ENCODE measurements around the gene PRADC1.
A peak's percentile ranks its signal among the peaks of the same experiment; 100 is the strongest.

PRADC1 gene

GRCh38 chr2:73238149-73238548 lies 5.1 kb upstream of the PRADC1 start:
- DNase-seq (ENCODE audit: low read depth) = no peak
- no peak overlapping the region for H3K4me3 ChIP-seq (ENCODE audit: control insufficient read depth, low read depth, low read length)
- TF ChIP-seq CTCF (IDR thresholded peaks at IDR 0.05; ENCODE audit: control insufficient read depth, insufficient read depth, low read depth, low read length, missing control alignments) = no peak

- no peak for TF ChIP-seq CTCF (IDR thresholded peaks at IDR 0.05; ENCODE audit: control insufficient read depth, insufficient read depth, low read depth, low read length, missing control alignments)
- no peak overlapping the region for H3K4me3 ChIP-seq (ENCODE audit: control insufficient read depth, low read depth, low read length)
- no peak for DNase-seq (ENCODE audit: low read depth)
Measured at GRCh38 chr2:73237168-73237567, 4.1 kb upstream of the PRADC1 start.

- no peak for DNase-seq (ENCODE audit: low read depth)
Measured at GRCh38 chr2:73235315-73236028, 2.4 kb upstream of the PRADC1 start.

GRCh38 chr2:73233932-73234832 lies 1.1 kb upstream of the PRADC1 start, which contains the start of gene CCT7:
Gene CCT7, plus strand, starts transcription at chr2:73234308. Its CDS starts 71 bp downstream, at chr2:73234379.
- H3K4me3 ChIP-seq (ENCODE audit: control insufficient read depth, low read depth, low read length) = peak within 1 kb of the TSS; percentile 83
- peak; percentile 61 for DNase-seq (ENCODE audit: low read depth)
- TF ChIP-seq CTCF (IDR thresholded peaks at IDR 0.05; ENCODE audit: control insufficient read depth, insufficient read depth, low read depth, low read length, missing control alignments) = no peak

More at GRCh38 chr2:73235315-73236028, 2.4 kb upstream of the PRADC1 start:
- no peak for TF ChIP-seq CTCF (IDR thresholded peaks at IDR 0.05; ENCODE audit: control insufficient read depth, insufficient read depth, low read depth, low read length, missing control alignments)
- H3K4me3 ChIP-seq (ENCODE audit: control insufficient read depth, low read depth, low read length) = peak overlapping the region; percentile 83

GRCh38 chr2:73232403-73233153 lies 461 bp downstream of the PRADC1 start:
- no peak for TF ChIP-seq CTCF (IDR thresholded peaks at IDR 0.05; ENCODE audit: control insufficient read depth, insufficient read depth, low read depth, low read length, missing control alignments)
- no peak for DNase-seq (ENCODE audit: low read depth)

GRCh38 chr2:73228631-73229030 lies 4.4 kb downstream of the PRADC1 start:
- no peak for TF ChIP-seq CTCF (IDR thresholded peaks at IDR 0.05; ENCODE audit: control insufficient read depth, insufficient read depth, low read depth, low read length, missing control alignments)
- DNase-seq (ENCODE audit: low read depth) = no peak
- no peak overlapping the region for H3K4me3 ChIP-seq (ENCODE audit: control insufficient read depth, low read depth, low read length)

More at GRCh38 chr2:73232403-73233153, 461 bp downstream of the PRADC1 start:
- peak overlapping the region; percentile 95 for H3K4me3 ChIP-seq (ENCODE audit: control insufficient read depth, low read depth, low read length)
